Ectodermal cell (in vitro differentiated cells): Measurements from ENCODE around the gene NEURL1.

Source experiments
- H3K27ac ChIP-seq: 2 replicates; pipeline ENCODE4 v1.7.0; 2013; ENCODE audit warnings: mild to moderate bottlenecking, low read depth, low read length; ENCODE audit not compliant: insufficient read depth, poor library complexity, severe bottlenecking
- H3K27me3 ChIP-seq: 2 replicates; pipeline ENCODE4 v1.7.0; 2013; ENCODE audit warnings: mild to moderate bottlenecking, low read length; ENCODE audit not compliant: insufficient read depth, control insufficient read depth, poor library complexity, severe bottlenecking
- H3K36me3 ChIP-seq: one replicate; pipeline ENCODE4 v1.7.0; 2013; ENCODE audit warnings: low read length; ENCODE audit not compliant: control insufficient read depth, insufficient read depth
- H3K4me1 ChIP-seq: one replicate; pipeline ENCODE4 v1.7.0; 2013; ENCODE audit warnings: low read length; ENCODE audit not compliant: control insufficient read depth, insufficient read depth
- H3K4me3 ChIP-seq: 2 replicates; pipeline ENCODE4 v1.7.0; 2013; ENCODE audit warnings: low read depth, low read length, control low read depth; ENCODE audit not compliant: insufficient read depth
- H3K9me3 ChIP-seq: 2 replicates; pipeline ENCODE4 v1.7.0; 2013; ENCODE audit warnings: mild to moderate bottlenecking, low read length, moderate library complexity; ENCODE audit not compliant: control insufficient read depth
- WGBS, 2 experiments: methylation state at CpG; one replicate each; pipeline ENCODE4 v1.1.7; 2013; ENCODE audit warnings: missing lambda C conversion rate in 2 of 2; 5-methylcytosine and 5-hydroxymethylcytosine counted together

The NEURL1 gene

GRCh38 chr10:103504181-103504783 is 10.8 kb downstream of the NEURL1 start:
- Histone ChIP-seq H3K9me3 (no peaks in the 10 kb centered on the region), H3K27ac (no peak overlapping the region), H3K36me3 (no peaks in the 10 kb centered on the region), H3K4me3 (no peak overlapping the region), H3K4me1 (peaks cover 6% of the 10 kb centered on the region), H3K27me3 (no peaks in the 10 kb centered on the region)
- WGBS, 2 experiments: 82 to 83% methylated on average over 9 to 10 of the region's 10 CpGs

- H3K4me1 ChIP-seq: no peaks in the 10 kb centered on the region
Observed at GRCh38 chr10:103506061-103506460, 12.6 kb downstream of the NEURL1 start.

GRCh38 chr10:103507235-103508191 is 14.0 kb downstream of the NEURL1 start:
- Histone ChIP-seq H3K27me3 (no peaks in the 10 kb centered on the region), H3K4me3 (no peak overlapping the region), H3K9me3 (no peaks in the 10 kb centered on the region), H3K36me3 (no peaks in the 10 kb centered on the region), H3K27ac (no peak overlapping the region), H3K4me1 (no peaks in the 10 kb centered on the region)
- WGBS, 2 experiments: 70 to 72% methylated on average over 10 of the region's 10 CpGs

More at GRCh38 chr10:103506061-103506460, 12.6 kb downstream of the NEURL1 start:
- Histone ChIP-seq H3K27ac (no peak overlapping the region), H3K9me3 (no peaks in the 10 kb centered on the region), H3K27me3 (no peaks in the 10 kb centered on the region), H3K36me3 (no peaks in the 10 kb centered on the region), H3K4me3 (no peak overlapping the region)
- WGBS, 2 experiments: 93 to 95% methylated on average over 4 of the region's 4 CpGs

DNA sequence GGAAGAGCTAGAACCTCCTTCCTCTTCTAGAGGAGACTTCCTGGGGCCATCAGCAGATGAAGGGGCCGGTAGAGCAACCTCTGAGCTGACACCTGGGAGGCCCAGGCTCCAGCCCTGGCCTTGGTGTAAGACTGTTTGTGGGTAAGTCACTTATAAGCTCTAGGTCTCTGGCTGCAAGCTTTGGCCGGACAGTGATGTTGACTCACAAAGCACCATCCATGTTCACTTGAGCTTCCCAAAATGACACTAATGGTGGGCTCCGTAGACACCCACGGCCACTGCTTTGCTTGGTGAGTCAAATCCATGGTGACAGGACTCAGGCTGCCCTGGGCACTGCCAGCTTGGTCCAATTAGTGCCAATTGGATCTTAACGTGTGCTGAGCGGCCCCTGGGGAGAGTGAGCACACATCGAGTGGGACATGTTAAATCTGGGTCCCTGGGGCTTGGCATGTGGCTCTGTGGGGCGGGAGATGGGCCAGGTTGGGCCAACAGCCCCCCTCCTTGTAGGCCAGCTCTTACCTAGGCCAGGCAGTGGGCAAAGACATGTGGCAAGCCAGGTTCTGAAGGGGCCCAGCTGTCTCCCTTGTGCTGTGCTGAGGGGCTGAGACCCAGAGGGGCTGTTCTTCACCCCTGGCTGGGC is 16.7 kb downstream of the NEURL1 start:
- no peaks in the 10 kb centered on the region for H3K9me3 ChIP-seq
- H3K27ac ChIP-seq: no peak overlapping the region
- no peaks in the 10 kb centered on the region for H3K27me3 ChIP-seq
- H3K36me3 ChIP-seq: no peaks in the 10 kb centered on the region
- WGBS, 2 experiments: 93 to 94% methylated on average over 8 of the region's 8 CpGs
- no peak overlapping the region for H3K4me3 ChIP-seq
- no peaks in the 10 kb centered on the region for H3K4me1 ChIP-seq

DNA sequence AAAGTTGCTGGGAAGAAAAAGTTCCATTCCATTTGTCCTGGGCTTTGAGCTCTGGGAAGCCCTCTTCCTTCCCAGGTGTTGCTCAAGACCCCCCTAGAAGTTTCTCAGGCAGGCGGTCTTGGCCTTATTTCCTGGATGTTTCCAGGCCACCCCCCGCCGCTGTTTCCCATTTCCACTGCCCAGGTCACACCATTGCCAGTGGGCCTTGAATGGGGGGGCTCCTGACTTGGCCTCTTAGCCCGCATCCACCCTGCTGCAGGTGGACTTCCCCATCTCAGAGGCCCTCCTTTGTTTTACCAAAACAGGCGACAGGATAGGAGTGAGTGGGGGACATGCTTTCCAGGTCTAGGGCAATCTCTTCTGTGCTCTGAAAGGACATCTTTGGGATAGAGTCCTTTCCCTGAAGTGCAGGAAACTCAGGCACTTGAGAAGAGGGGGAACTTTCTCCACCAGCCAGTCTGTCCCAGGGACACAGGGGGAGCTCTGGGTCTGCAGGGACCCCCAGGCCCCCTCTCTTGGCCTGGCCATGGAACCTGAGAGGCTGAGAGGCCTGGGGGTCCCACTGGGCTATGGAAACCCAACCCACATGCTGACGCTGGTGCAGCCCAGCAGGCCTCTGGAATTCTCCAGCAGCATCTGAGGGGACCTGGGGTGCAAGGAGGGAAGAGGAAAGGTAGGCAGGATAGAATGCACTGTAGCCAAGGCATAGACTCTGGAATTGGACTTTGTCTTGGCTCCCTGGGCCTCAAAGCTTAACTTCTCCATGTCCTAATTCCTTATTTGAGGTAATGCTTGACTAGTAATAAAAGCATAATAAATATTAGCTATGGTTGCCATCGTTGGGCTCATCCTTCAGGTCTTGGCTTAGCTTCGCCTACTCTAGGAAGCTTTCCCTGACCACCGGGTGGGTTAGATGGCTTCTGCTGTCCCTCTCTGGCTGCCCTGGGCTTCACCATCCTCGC is 17.6 kb downstream of the NEURL1 start:
- WGBS, 2 experiments: 90 to 92% methylated on average over 10 of the region's 10 CpGs
- Histone ChIP-seq H3K4me1 (no peaks in the 10 kb centered on the region), H3K36me3 (no peaks in the 10 kb centered on the region), H3K9me3 (no peaks in the 10 kb centered on the region), H3K27ac (no peak overlapping the region), H3K4me3 (no peak overlapping the region), H3K27me3 (no peaks in the 10 kb centered on the region)

GRCh38 chr10:103512166-103512565 is 18.7 kb downstream of the NEURL1 start:
- Histone ChIP-seq H3K36me3 (no peaks in the 10 kb centered on the region), H3K4me3 (no peak overlapping the region), H3K27me3 (no peaks in the 10 kb centered on the region), H3K9me3 (no peaks in the 10 kb centered on the region), H3K4me1 (no peaks in the 10 kb centered on the region), H3K27ac (no peak overlapping the region)

GRCh38 chr10:103512591-103513379 is 19.3 kb downstream of the NEURL1 start:
- no peaks in the 10 kb centered on the region for H3K4me1 ChIP-seq
- 83 to 89% methylated on average over 13 of the region's 13 CpGs for WGBS, 2 experiments
- no peaks in the 10 kb centered on the region for H3K36me3 ChIP-seq
- no peaks in the 10 kb centered on the region for H3K27me3 ChIP-seq
- no peaks in the 10 kb centered on the region for H3K9me3 ChIP-seq
- H3K27ac ChIP-seq: no peak overlapping the region
- no peak overlapping the region for H3K4me3 ChIP-seq

GRCh38 chr10:103513380-103514060 is 20.0 kb downstream of the NEURL1 start:
- Histone ChIP-seq H3K27ac (no peak overlapping the region), H3K4me1 (no peaks in the 10 kb centered on the region), H3K36me3 (no peaks in the 10 kb centered on the region), H3K4me3 (no peak overlapping the region), H3K9me3 (no peaks in the 10 kb centered on the region), H3K27me3 (no peaks in the 10 kb centered on the region)
- WGBS, 2 experiments: 94 to 96% methylated on average over 8 of the region's 8 CpGs

DNA sequence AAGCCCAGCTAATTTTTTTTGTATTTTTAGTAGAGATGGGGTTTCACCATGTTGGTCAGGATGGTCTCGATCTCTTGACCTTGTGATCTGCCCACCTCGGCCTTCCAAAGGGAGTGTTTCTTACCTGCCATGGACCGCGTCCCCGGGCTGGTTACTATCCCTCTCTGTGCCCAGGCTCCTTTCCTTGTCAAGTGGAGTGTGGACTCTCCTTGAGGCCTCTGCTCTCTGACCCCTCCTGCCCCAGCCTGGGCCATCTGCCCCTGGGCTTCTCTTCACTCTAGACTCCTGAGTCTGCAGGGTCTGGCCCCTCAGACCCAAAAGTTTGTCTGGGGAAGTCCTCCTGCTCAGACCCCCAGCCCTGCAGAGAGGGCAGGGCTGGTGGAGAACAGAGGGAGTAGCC is 20.7 kb downstream of the NEURL1 start:
- H3K27me3 ChIP-seq: no peaks in the 10 kb centered on the region
- H3K4me3 ChIP-seq: no peak overlapping the region
- no peak overlapping the region for H3K27ac ChIP-seq
- H3K4me1 ChIP-seq: no peaks in the 10 kb centered on the region
- 94 to 96% methylated on average over 5 of the region's 5 CpGs for WGBS, 2 experiments
- no peaks in the 10 kb centered on the region for H3K36me3 ChIP-seq
- H3K9me3 ChIP-seq: no peaks in the 10 kb centered on the region
